Naive B cell (primary cell): Measurements from ENCODE around the gene SLMAP. TPM values are rescaled to one million over a fixed set of nuclear protein-coding genes. Genes with fewer than 3 reads are reported as not detected.
"Not testable (repeated sequence)": the region's sequence is repeated elsewhere in the genome, so short reads cannot be mapped to it uniquely, and the experiment has no call there.

Experiments used
- ATAC-seq, 2 donors: fragments of 150-1000 bp; cut with Tn5 transposase; 2 replicates each; pipeline ENCODE4 v1.10.0; 2021; ENCODE audit warnings: low read depth in 2 of 2, mild to moderate bottlenecking in 2 of 2, moderate library complexity in 2 of 2
- DNase-seq: peaks from one replicate; pipeline ENCODE4 v3.0.0; 2022
- H3K27ac Mint-ChIP-seq, 6 donors: one replicate each; pipeline ENCODE4 v1.8.0; 2020 to 2022; ENCODE audit warnings: mild to moderate bottlenecking in 6 of 6, mixed read lengths in 6 of 6, moderate library complexity in 5 of 6, inconsistent platforms in 2 of 6
- H3K27me3 Mint-ChIP-seq, 3 donors: one replicate each; pipeline ENCODE4 v1.8.0; 2021 to 2022; ENCODE audit warnings: mixed read lengths in 3 of 3, mild to moderate bottlenecking in 1 of 3
- H3K36me3 Mint-ChIP-seq, 2 donors: one replicate each; pipeline ENCODE4 v1.8.0; 2020 to 2022; ENCODE audit warnings: mixed read lengths in 2 of 2, inconsistent platforms in 1 of 2, mild to moderate bottlenecking in 1 of 2
- H3K4me1 Mint-ChIP-seq, 3 donors: one replicate each; pipeline ENCODE4 v1.8.0; 2020 to 2022; ENCODE audit warnings: mixed read lengths in 3 of 3, inconsistent platforms in 1 of 3, mild to moderate bottlenecking in 1 of 3, moderate library complexity in 1 of 3
- H3K4me3 Mint-ChIP-seq, 8 donors: one replicate each; pipeline ENCODE4 v1.8.0; 2020 to 2022; ENCODE audit warnings: mild to moderate bottlenecking in 8 of 8, mixed read lengths in 8 of 8, moderate library complexity in 8 of 8, inconsistent platforms in 2 of 8
- H3K9me3 Mint-ChIP-seq, 7 donors: one replicate each; pipeline ENCODE4 v1.8.0; 2020 to 2022; ENCODE audit warnings: mixed read lengths in 7 of 7, mild to moderate bottlenecking in 5 of 7, inconsistent platforms in 2 of 7, moderate library complexity in 1 of 7
- polyA plus RNA-seq, 6 donors: library from polyadenylated mRNA; unstranded; fragments of 300-500 nt; fragmentation: Illumina TruSeq; gene quantifications; one replicate each; pipeline ENCODE4 v1.2.3, GENCODE V29; 2021; ENCODE audit warnings: low read depth in 6 of 6

The SLMAP gene
- polyA plus RNA-seq, 6 donors from 2014 or later = 13.2 to 26.2 (median 16.8) TPM

- H3K27me3 Mint-ChIP-seq = no peaks in the 10 kb centered on the region
- H3K4me1 Mint-ChIP-seq = peaks cover 5 to 11% (median 7%) of the 10 kb centered on the region in 3 donors
- no peaks in the 10 kb centered on the region for H3K9me3 Mint-ChIP-seq
- H3K36me3 Mint-ChIP-seq = no peaks in the 10 kb centered on the region
- DNase-seq = no peak
- H3K27ac Mint-ChIP-seq = no peak overlapping the region
- H3K4me3 Mint-ChIP-seq = no peak overlapping the region
- ATAC-seq = no peak
These were observed 32.5 kb downstream of the SLMAP start for GRCh38 chr3:57788624-57789018.

- Mint-ChIP-seq H3K27me3 (no peaks in the 10 kb centered on the region), H3K9me3 (no peaks in the 10 kb centered on the region), H3K36me3 (no peaks in the 10 kb centered on the region), H3K27ac (peak overlapping the region in 1 of 6 donors; percentile 29), H3K4me3 (no peak overlapping the region), H3K4me1 (peaks cover 6 to 9% (median 7%) of the 10 kb centered on the region in 3 donors)
- ATAC-seq (no peak), DNase-seq (no peak)
These were observed 35.1 kb downstream of the SLMAP start for GRCh38 chr3:57791245-57791644.

DNA sequence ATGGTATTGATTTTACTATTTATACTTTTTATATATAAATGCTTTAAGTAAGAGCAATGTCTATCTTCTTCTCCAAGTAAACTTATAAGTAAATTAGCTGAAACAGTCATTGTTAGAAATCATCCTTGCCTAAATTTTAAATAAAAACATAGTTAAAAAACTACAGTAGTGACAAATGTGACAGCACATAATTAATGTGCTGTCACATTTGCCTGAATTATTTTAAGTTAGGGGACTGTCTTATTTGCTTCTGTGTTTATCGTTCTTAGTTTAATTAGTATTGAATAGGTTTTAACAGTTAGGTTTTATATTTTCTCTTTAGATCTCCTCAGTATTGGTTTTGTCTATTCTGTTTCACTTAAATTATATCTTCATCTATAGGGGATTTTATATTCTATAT, 36.1 kb downstream of the SLMAP start:
- no peaks in the 10 kb centered on the region for H3K9me3 Mint-ChIP-seq
- no peak overlapping the region for H3K27ac Mint-ChIP-seq
- H3K36me3 Mint-ChIP-seq = no peaks in the 10 kb centered on the region
- H3K4me1 Mint-ChIP-seq = peaks cover 5 to 13% (median 9%) of the 10 kb centered on the region in 3 donors
- DNase-seq (no peak), ATAC-seq (no peak)
- no peak overlapping the region for H3K4me3 Mint-ChIP-seq
- H3K27me3 Mint-ChIP-seq = no peaks in the 10 kb centered on the region

GRCh38 chr3:57793737-57794187, 37.7 kb downstream of the SLMAP start:
- Mint-ChIP-seq H3K9me3 (no peaks in the 10 kb centered on the region), H3K36me3 (no peaks in the 10 kb centered on the region), H3K4me1 (peaks cover 13 to 26% (median 16%) of the 10 kb centered on the region in 3 donors), H3K27ac (peak overlapping the region in 2 of 6 donors; percentile 8 to 27), H3K27me3 (no peaks in the 10 kb centered on the region), H3K4me3 (no peak overlapping the region)
- no peak for ATAC-seq
- DNase-seq = no peak

DNA sequence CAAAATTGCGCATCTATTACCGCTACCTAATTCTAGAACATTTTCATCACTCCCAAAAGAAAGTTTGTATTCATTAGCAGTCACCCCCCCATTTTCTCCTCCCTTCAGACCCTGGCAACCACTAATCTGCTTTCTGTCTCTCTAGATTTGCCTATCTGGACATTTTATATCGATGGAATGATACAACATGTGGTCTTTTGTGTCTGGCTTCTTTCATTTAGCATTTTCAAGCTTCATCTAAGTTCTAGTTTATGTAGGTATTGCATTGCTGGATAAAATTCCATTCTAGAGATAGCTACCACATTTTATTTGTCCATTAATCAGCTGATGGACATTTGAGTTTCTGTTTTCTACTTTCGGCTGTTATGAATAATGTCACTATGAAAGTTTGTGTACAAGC, 38.4 kb downstream of the SLMAP start:
- no peaks in the 10 kb centered on the region for H3K9me3 Mint-ChIP-seq
- no peak for DNase-seq
- H3K4me3 Mint-ChIP-seq = no peak overlapping the region
- H3K27me3 Mint-ChIP-seq = no peaks in the 10 kb centered on the region
- H3K4me1 Mint-ChIP-seq = peaks cover 13 to 26% (median 16%) of the 10 kb centered on the region in 3 donors
- peak overlapping the region in 1 of 6 donors; percentile 57 for H3K27ac Mint-ChIP-seq
- no peaks in the 10 kb centered on the region for H3K36me3 Mint-ChIP-seq
- ATAC-seq = no peak

GRCh38 chr3:57794951-57795350, 38.8 kb downstream of the SLMAP start:
- Mint-ChIP-seq H3K4me1 (peaks cover 13 to 26% (median 16%) of the 10 kb centered on the region in 3 donors), H3K27me3 (no peaks in the 10 kb centered on the region), H3K9me3 (no peaks in the 10 kb centered on the region)

GRCh38 chr3:57796261-57796660, 40.2 kb downstream of the SLMAP start:
- ATAC-seq = no peak
- Mint-ChIP-seq H3K4me1 (peaks cover 19 to 35% (median 20%) of the 10 kb centered on the region in 3 donors), H3K4me3 (no peak overlapping the region), H3K36me3 (no peaks in the 10 kb centered on the region), H3K9me3 (no peaks in the 10 kb centered on the region), H3K27me3 (no peaks in the 10 kb centered on the region), H3K27ac (no peak overlapping the region)
- no peak for DNase-seq

More at GRCh38 chr3:57794951-57795350, 38.8 kb downstream of the SLMAP start:
- ATAC-seq (no peak), DNase-seq (no peak)
- H3K4me3 Mint-ChIP-seq = no peak overlapping the region
- H3K36me3 Mint-ChIP-seq = no peaks in the 10 kb centered on the region
- H3K27ac Mint-ChIP-seq = no peak overlapping the region

GRCh38 chr3:57797701-57798487, 41.8 kb downstream of the SLMAP start:
- no peaks in the 10 kb centered on the region for H3K27me3 Mint-ChIP-seq
- peak overlapping the region in 5 of 6 donors; percentile 11 to 67 (median 36) for H3K27ac Mint-ChIP-seq
- H3K4me3 Mint-ChIP-seq = no peak overlapping the region
- no peaks in the 10 kb centered on the region for H3K9me3 Mint-ChIP-seq
- no peak for DNase-seq
- peaks cover 25 to 44% (median 34%) of the 10 kb centered on the region in 3 donors for H3K4me1 Mint-ChIP-seq
- ATAC-seq = no peak
- H3K36me3 Mint-ChIP-seq = no peaks in the 10 kb centered on the region

DNA sequence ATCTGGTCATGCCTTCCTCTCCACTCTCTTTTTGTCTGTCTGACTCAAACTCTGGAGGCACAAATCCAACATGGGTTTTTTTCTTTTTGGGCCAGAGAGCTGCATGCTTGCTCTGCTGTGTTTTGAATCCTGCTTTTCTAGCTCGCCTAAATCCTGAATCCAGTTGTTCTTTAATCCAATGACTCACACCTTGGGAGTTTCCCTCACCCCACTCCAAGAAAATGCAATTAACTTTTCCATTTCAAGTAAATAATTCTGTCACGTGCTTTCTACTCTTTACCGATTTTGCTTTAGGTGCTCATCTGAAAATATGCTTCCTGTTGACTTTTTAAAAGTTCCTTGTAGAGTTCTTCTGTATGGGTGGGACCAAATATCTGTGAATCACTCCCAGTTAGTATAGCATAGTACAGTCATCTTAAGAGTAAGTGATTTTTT, 47.6 kb downstream of the SLMAP start:
- H3K27me3 Mint-ChIP-seq = no peaks in the 10 kb centered on the region
- ATAC-seq (no peak), DNase-seq (peak; percentile 0)
- H3K36me3 Mint-ChIP-seq = no peaks in the 10 kb centered on the region
- H3K27ac Mint-ChIP-seq = peak overlapping the region in 5 of 6 donors; percentile 53 to 95 (median 70)
- peaks cover 44 to 67% (median 64%) of the 10 kb centered on the region in 3 donors for H3K4me1 Mint-ChIP-seq
- peaks cover 0 to 4% (median 0%) of the 10 kb centered on the region in 7 donors for H3K9me3 Mint-ChIP-seq
- H3K4me3 Mint-ChIP-seq = peak overlapping the region; percentile 7 to 82 (median 72)

DNA sequence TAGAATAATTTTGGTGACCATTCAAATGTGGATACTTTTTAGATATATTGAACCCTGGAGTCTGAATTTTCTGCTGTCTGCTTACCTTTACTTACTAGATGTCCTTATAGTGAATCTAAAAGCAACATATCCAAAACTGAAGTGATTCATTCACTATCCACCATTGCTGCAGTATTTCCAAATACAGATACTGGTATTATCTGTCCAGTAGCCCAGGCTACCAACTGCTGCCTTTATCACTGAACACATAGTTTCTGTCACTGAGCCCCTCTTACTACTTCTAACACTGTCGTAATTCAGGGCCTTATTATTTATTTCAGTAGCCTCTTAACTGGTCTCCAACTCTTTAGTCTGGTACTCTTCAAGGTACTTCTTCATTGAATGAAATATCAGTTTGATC, 49.2 kb downstream of the SLMAP start:
- peaks cover 50 to 73% (median 64%) of the 10 kb centered on the region in 3 donors for H3K4me1 Mint-ChIP-seq
- no peak for DNase-seq
- H3K4me3 Mint-ChIP-seq = no peak overlapping the region

GRCh38 chr3:57805674-57806073, 49.6 kb downstream of the SLMAP start:
- Mint-ChIP-seq H3K4me1 (peaks cover 52 to 70% (median 64%) of the 10 kb centered on the region in 3 donors), H3K9me3 (peaks cover 0 to 4% (median 0%) of the 10 kb centered on the region in 7 donors), H3K4me3 (no peak overlapping the region), H3K36me3 (no peaks in the 10 kb centered on the region), H3K27ac (peak overlapping the region in 1 of 6 donors; percentile 22), H3K27me3 (no peaks in the 10 kb centered on the region)
- ATAC-seq (no peak), DNase-seq (no peak)

More for the DNA sequence above, 49.2 kb downstream of the SLMAP start:
- no peak for ATAC-seq
- Mint-ChIP-seq H3K27me3 (no peaks in the 10 kb centered on the region), H3K9me3 (peaks cover 0 to 4% (median 0%) of the 10 kb centered on the region in 7 donors), H3K27ac (peak overlapping the region in 2 of 6 donors; percentile 17 to 55), H3K36me3 (no peaks in the 10 kb centered on the region)

GRCh38 chr3:57806195-57806594, 50.1 kb downstream of the SLMAP start:
- peaks cover 48 to 65% (median 61%) of the 10 kb centered on the region in 3 donors for H3K4me1 Mint-ChIP-seq
- DNase-seq, H3K27ac Mint-ChIP-seq, H3K27me3 Mint-ChIP-seq, H3K36me3 Mint-ChIP-seq, H3K9me3 Mint-ChIP-seq, H3K4me3 Mint-ChIP-seq, ATAC-seq: not testable (repeated sequence)

- H3K36me3 Mint-ChIP-seq = no peaks in the 10 kb centered on the region
- ATAC-seq (no peak), DNase-seq (no peak)
- peaks cover 0 to 13% (median 8%) of the 10 kb centered on the region in 7 donors for H3K9me3 Mint-ChIP-seq
- no peak overlapping the region for H3K4me3 Mint-ChIP-seq
- peaks cover 38 to 48% (median 41%) of the 10 kb centered on the region in 3 donors for H3K4me1 Mint-ChIP-seq
- peak overlapping the region in 2 of 6 donors; percentile 16 to 19 for H3K27ac Mint-ChIP-seq
- H3K27me3 Mint-ChIP-seq = no peaks in the 10 kb centered on the region
These were observed 53.0 kb downstream of the SLMAP start for GRCh38 chr3:57808961-57809608.
